WTC11 (cell line): ENCODE results near the gene ATPAF1. TPM values are rescaled to one million over a fixed set of nuclear protein-coding genes. Genes with fewer than 3 reads are reported as not detected.

Experiments used
- ATAC-seq: fragments of 200-7000 bp; cut with Tn5 transposase; 2 replicates; pipeline ENCODE4 v1.10.0; 2021; ENCODE audit warnings: mild to moderate bottlenecking, moderate library complexity
- CTCF ChIA-PET: fragments of 300-600 bp; sonication (Branson Sonifier 250); formaldehyde crosslinking; loops from one replicate; lab custom pipeline; 2021; ENCODE audit warnings: antibody characterized with exemption; lab: Charles Lee
- POLR2A ChIA-PET: fragments of 350-600 bp; sonication (Branson Sonifier 250); formaldehyde crosslinking; loops from one replicate; lab custom pipeline; 2021; ENCODE audit warnings: antibody characterized with exemption; lab: Charles Lee
- DNase-seq: peaks from one replicate; pipeline ENCODE4 v3.0.0; 2021; ENCODE audit warnings: low spot score
- H3K27ac Mint-ChIP-seq: 2 replicates; pipeline ENCODE4 v1.8.0; 2021; ENCODE audit warnings: mixed read lengths
- H3K27me3 Mint-ChIP-seq: 2 replicates; pipeline ENCODE4 v1.8.0; 2021; ENCODE audit warnings: low read depth, mild to moderate bottlenecking, moderate library complexity, mixed read lengths
- H3K36me3 Mint-ChIP-seq: 2 replicates; pipeline ENCODE4 v1.8.0; 2021; ENCODE audit warnings: mixed read lengths
- H3K4me1 Mint-ChIP-seq: 2 replicates; pipeline ENCODE4 v1.8.0; 2022; ENCODE audit warnings: mixed read lengths
- H3K4me3 Mint-ChIP-seq: 2 replicates; pipeline ENCODE4 v1.8.0; 2021; ENCODE audit warnings: mild to moderate bottlenecking, moderate library complexity, mixed read lengths
- H3K9me3 Mint-ChIP-seq: 2 replicates; pipeline ENCODE4 v1.8.0; 2021; ENCODE audit warnings: mixed read lengths
- CREM ChIP-seq: sonication (generic); formaldehyde crosslinking; IDR thresholded peaks from 2 replicates; pipeline ENCODE4 v1.8.1; 2022; ENCODE audit warnings: mild to moderate bottlenecking, missing genetic modification reagents, moderate library complexity
- GTF2I ChIP-seq: fragments of 250-450 bp; sonication (Bioruptor Pico); conservative IDR thresholded peaks from 2 replicates; pipeline ENCODE4 v1.4.0; 2021; ENCODE audit warnings: mild to moderate bottlenecking
- IRF2 ChIP-seq: sonication (generic); formaldehyde crosslinking; IDR thresholded peaks from 2 replicates; pipeline ENCODE4 v1.8.0; 2022; ENCODE audit warnings: low read depth, missing genetic modification reagents, borderline replicate concordance
- JAZF1 ChIP-seq: fragments of 250-450 bp; sonication (Bioruptor Pico); IDR thresholded peaks from 2 replicates; pipeline ENCODE4 v1.9.0; 2021; ENCODE audit warnings: moderate library complexity, mild to moderate bottlenecking, inconsistent platforms
- JUN ChIP-seq: sonication (generic); formaldehyde crosslinking; IDR thresholded peaks from 2 replicates; pipeline ENCODE4 v1.8.0; 2023; ENCODE audit warnings: mild to moderate bottlenecking, missing genetic modification reagents
- KAT7 ChIP-seq: sonication (generic); formaldehyde crosslinking; IDR thresholded peaks from 2 replicates; pipeline ENCODE4 v1.8.1; 2023; ENCODE audit warnings: missing genetic modification reagents, mild to moderate bottlenecking, borderline replicate concordance
- NFE2L1 ChIP-seq: sonication (generic); formaldehyde crosslinking; IDR thresholded peaks from 2 replicates; pipeline ENCODE4 v1.8.1; 2023; ENCODE audit warnings: missing genetic modification reagents
- PRRX2 ChIP-seq: fragments of 250-450 bp; sonication (Bioruptor Pico); IDR thresholded peaks from 2 replicates; pipeline ENCODE4 v1.8.0; 2021; ENCODE audit warnings: mild to moderate bottlenecking
- RELA ChIP-seq: sonication (generic); formaldehyde crosslinking; IDR thresholded peaks from 2 replicates; pipeline ENCODE4 v1.8.1; 2022; ENCODE audit warnings: missing genetic modification reagents, mild to moderate bottlenecking, borderline replicate concordance
- TEAD4 ChIP-seq: sonication (generic); formaldehyde crosslinking; IDR thresholded peaks from 2 replicates; pipeline ENCODE4 v1.8.0; 2022; ENCODE audit warnings: mild to moderate bottlenecking, missing genetic modification reagents
- ZNF138 ChIP-seq: sonication (generic); formaldehyde crosslinking; conservative IDR thresholded peaks from 2 replicates; pipeline ENCODE4 v1.8.1; 2022; ENCODE audit warnings: mild to moderate bottlenecking, moderate library complexity, missing genetic modification reagents
- ZNF232 ChIP-seq: sonication (generic); formaldehyde crosslinking; IDR thresholded peaks from 2 replicates; pipeline ENCODE4 v1.8.0; 2022; ENCODE audit warnings: mild to moderate bottlenecking, missing genetic modification reagents
- ZNF396 ChIP-seq: fragments of 250-450 bp; sonication (Bioruptor Pico); IDR thresholded peaks from 2 replicates; pipeline ENCODE4 v1.8.0; 2021; ENCODE audit warnings: mild to moderate bottlenecking, moderate library complexity, borderline replicate concordance
- ZNF416 ChIP-seq: fragments of 250-450 bp; sonication (Bioruptor Pico); IDR thresholded peaks from 2 replicates; pipeline ENCODE4 v1.9.0; 2021; ENCODE audit warnings: mild to moderate bottlenecking, inconsistent platforms
- ZNF423 ChIP-seq: fragments of 250-450 bp; sonication (Bioruptor Pico); IDR thresholded peaks from 2 replicates; pipeline ENCODE4 v2.1.2; 2022; ENCODE audit warnings: mild to moderate bottlenecking, moderate library complexity
- total RNA-seq: library from RNA; stranded (reverse); gene quantifications from 3 replicates; pipeline ENCODE4 v1.2.3, GENCODE V29; 2021
- TF ChIP-seq, protein P1 (sequence below): sonication (generic); formaldehyde crosslinking; IDR thresholded peaks from 2 replicates; pipeline ENCODE4 v1.8.1; 2023; ENCODE audit warnings: mild to moderate bottlenecking, missing genetic modification reagents
- TF ChIP-seq, protein P2 (sequence below): sonication (generic); formaldehyde crosslinking; IDR thresholded peaks from 2 replicates; pipeline ENCODE4 v1.8.0; 2022; ENCODE audit warnings: mild to moderate bottlenecking, missing genetic modification reagents
- TF ChIP-seq, protein P3 (sequence below): sonication (generic); formaldehyde crosslinking; IDR thresholded peaks from 2 replicates; pipeline ENCODE4 v1.8.0; 2023; ENCODE audit warnings: mild to moderate bottlenecking, missing genetic modification reagents
- TF ChIP-seq, protein P4 (sequence below): sonication (generic); formaldehyde crosslinking; conservative IDR thresholded peaks from 2 replicates; pipeline ENCODE4 v1.8.1; 2022; ENCODE audit warnings: mild to moderate bottlenecking, missing genetic modification reagents
- TF ChIP-seq, protein P5 (sequence below): fragments of 250-450 bp; sonication (Bioruptor Pico); conservative IDR thresholded peaks from 2 replicates; pipeline ENCODE4 v1.9.0; 2021; ENCODE audit warnings: mild to moderate bottlenecking
- TF ChIP-seq, protein P6 (sequence below): sonication (generic); formaldehyde crosslinking; conservative IDR thresholded peaks from 2 replicates; pipeline ENCODE4 v1.8.1; 2023; ENCODE audit warnings: mild to moderate bottlenecking, low read depth, missing genetic modification reagents, moderate library complexity
- TF ChIP-seq, protein P7 (sequence below): sonication (generic); formaldehyde crosslinking; IDR thresholded peaks from 2 replicates; pipeline ENCODE4 v1.8.1; 2022; ENCODE audit warnings: low read depth, missing genetic modification reagents, borderline replicate concordance
- TF ChIP-seq, protein P8 (sequence below): sonication (generic); formaldehyde crosslinking; IDR thresholded peaks from 2 replicates; pipeline ENCODE4 v1.8.1; 2023; ENCODE audit warnings: mild to moderate bottlenecking, missing genetic modification reagents, moderate library complexity

ATPAF1 gene
- total RNA-seq, 1 experiment from 2014 or later = 35.7 TPM

DNA sequence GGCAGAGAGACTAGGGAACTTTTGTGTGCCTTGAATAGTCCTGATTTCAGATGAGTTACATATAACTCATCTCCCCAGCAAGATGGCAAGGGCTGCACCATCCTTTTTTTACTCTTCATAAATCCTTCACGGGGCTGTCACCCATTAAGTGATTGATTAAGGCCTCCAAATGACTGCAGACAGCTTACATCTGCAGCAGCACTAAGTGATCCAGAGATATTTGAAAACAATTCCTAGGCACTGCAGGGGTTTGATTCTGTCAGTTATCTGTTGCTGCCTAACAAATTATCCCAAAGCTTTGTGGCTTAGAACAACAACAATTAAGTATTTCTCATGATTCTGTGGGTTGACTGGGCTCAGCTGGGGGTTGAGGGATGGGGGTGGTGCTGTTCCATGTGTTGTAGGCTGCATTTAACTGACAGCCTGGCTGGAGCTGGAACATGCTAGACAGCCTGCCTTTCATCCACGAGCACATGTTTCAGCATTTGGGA lies 22.8 kb upstream of the ATPAF1 start:
- TF ChIP-seq, protein P1, sequence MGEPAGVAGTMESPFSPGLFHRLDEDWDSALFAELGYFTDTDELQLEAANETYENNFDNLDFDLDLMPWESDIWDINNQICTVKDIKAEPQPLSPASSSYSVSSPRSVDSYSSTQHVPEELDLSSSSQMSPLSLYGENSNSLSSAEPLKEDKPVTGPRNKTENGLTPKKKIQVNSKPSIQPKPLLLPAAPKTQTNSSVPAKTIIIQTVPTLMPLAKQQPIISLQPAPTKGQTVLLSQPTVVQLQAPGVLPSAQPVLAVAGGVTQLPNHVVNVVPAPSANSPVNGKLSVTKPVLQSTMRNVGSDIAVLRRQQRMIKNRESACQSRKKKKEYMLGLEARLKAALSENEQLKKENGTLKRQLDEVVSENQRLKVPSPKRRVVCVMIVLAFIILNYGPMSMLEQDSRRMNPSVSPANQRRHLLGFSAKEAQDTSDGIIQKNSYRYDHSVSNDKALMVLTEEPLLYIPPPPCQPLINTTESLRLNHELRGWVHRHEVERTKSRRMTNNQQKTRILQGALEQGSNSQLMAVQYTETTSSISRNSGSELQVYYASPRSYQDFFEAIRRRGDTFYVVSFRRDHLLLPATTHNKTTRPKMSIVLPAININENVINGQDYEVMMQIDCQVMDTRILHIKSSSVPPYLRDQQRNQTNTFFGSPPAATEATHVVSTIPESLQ (CRISPR knock-in tag) = no peak
- no peak for TF ChIP-seq ZNF396 (CRISPR knock-in tag)
- TF ChIP-seq GTF2I (CRISPR knock-in tag) = no peak
- no peak for TF ChIP-seq RELA (CRISPR knock-in tag)
- TF ChIP-seq ZNF423 (CRISPR knock-in tag) = no peak
- no peak for TF ChIP-seq JAZF1 (CRISPR knock-in tag)
- TF ChIP-seq NFE2L1 = no peak
- TF ChIP-seq TEAD4 (CRISPR knock-in tag) = no peak
- TF ChIP-seq CREM (CRISPR knock-in tag) = no peak
- no peak for TF ChIP-seq ZNF138 (CRISPR knock-in tag)
- no peak for TF ChIP-seq PRRX2 (CRISPR knock-in tag)
- no peak for TF ChIP-seq ZNF416 (CRISPR knock-in tag)
- TF ChIP-seq, protein P2, sequence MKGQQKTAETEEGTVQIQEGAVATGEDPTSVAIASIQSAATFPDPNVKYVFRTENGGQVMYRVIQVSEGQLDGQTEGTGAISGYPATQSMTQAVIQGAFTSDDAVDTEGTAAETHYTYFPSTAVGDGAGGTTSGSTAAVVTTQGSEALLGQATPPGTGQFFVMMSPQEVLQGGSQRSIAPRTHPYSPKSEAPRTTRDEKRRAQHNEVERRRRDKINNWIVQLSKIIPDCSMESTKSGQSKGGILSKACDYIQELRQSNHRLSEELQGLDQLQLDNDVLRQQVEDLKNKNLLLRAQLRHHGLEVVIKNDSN = no peak
- no peak for TF ChIP-seq ZNF232 (CRISPR knock-in tag)
- no peak for TF ChIP-seq JUN (CRISPR knock-in tag)
- TF ChIP-seq, protein P3, sequence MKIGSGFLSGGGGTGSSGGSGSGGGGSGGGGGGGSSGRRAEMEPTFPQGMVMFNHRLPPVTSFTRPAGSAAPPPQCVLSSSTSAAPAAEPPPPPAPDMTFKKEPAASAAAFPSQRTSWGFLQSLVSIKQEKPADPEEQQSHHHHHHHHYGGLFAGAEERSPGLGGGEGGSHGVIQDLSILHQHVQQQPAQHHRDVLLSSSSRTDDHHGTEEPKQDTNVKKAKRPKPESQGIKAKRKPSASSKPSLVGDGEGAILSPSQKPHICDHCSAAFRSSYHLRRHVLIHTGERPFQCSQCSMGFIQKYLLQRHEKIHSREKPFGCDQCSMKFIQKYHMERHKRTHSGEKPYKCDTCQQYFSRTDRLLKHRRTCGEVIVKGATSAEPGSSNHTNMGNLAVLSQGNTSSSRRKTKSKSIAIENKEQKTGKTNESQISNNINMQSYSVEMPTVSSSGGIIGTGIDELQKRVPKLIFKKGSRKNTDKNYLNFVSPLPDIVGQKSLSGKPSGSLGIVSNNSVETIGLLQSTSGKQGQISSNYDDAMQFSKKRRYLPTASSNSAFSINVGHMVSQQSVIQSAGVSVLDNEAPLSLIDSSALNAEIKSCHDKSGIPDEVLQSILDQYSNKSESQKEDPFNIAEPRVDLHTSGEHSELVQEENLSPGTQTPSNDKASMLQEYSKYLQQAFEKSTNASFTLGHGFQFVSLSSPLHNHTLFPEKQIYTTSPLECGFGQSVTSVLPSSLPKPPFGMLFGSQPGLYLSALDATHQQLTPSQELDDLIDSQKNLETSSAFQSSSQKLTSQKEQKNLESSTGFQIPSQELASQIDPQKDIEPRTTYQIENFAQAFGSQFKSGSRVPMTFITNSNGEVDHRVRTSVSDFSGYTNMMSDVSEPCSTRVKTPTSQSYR (CRISPR knock-in tag) = no peak
- H3K4me1 Mint-ChIP-seq = no peaks in the 10 kb centered on the region
- no peak overlapping the region for H3K4me3 Mint-ChIP-seq
- ATAC-seq (no peak), DNase-seq (no peak)
- CTCF ChIA-PET = interaction anchor here (0.6 kb wide), 1 partner anchor 604 kb away, joined by 3 read pairs; no protein-coding TSS in a partner anchor
- H3K27me3 Mint-ChIP-seq = no peaks in the 10 kb centered on the region
- no peaks in the 10 kb centered on the region for H3K9me3 Mint-ChIP-seq
- no peak overlapping the region for H3K27ac Mint-ChIP-seq
- H3K36me3 Mint-ChIP-seq = peaks cover 70% of the 10 kb centered on the region
- POLR2A ChIA-PET = no interaction called here

DNA sequence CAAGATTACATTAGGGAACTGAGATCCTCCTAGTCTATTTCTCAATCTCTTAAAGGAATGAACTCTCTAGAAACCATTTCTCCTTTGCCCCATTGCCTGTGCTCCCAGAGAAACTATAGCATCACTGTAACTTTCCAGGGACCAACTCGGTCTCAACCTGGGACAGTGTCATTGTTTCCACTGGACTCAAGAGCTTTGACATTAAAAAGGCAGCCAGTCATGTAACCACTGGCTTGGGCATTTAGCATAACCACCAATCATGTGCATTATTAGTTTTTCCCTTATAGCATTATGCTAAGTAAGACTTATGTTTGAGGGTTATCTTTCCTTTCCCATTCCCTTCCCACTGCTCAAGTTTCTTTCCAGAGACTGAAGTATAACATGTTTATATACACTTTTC lies 21.7 kb upstream of the ATPAF1 start:
- Mint-ChIP-seq H3K27ac (no peak overlapping the region; the same call in 1 of the 2 replicates), H3K4me1 (no peaks in the 10 kb centered on the region), H3K36me3 (peaks cover 64% of the 10 kb centered on the region), H3K9me3 (no peaks in the 10 kb centered on the region), H3K4me3 (no peak overlapping the region), H3K27me3 (no peaks in the 10 kb centered on the region)
- POLR2A ChIA-PET = no interaction called here
- DNase-seq = no peak
- CTCF ChIA-PET = interaction anchor here (1.1 kb wide), 1 partner anchor 35 kb away, joined by 3 read pairs; no protein-coding TSS in a partner anchor
- ATAC-seq = no peak
- TF ChIP-seq, protein P4, sequence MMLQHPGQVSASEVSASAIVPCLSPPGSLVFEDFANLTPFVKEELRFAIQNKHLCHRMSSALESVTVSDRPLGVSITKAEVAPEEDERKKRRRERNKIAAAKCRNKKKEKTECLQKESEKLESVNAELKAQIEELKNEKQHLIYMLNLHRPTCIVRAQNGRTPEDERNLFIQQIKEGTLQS (CRISPR knock-in tag) = no peak
- TF ChIP-seq, protein P5, sequence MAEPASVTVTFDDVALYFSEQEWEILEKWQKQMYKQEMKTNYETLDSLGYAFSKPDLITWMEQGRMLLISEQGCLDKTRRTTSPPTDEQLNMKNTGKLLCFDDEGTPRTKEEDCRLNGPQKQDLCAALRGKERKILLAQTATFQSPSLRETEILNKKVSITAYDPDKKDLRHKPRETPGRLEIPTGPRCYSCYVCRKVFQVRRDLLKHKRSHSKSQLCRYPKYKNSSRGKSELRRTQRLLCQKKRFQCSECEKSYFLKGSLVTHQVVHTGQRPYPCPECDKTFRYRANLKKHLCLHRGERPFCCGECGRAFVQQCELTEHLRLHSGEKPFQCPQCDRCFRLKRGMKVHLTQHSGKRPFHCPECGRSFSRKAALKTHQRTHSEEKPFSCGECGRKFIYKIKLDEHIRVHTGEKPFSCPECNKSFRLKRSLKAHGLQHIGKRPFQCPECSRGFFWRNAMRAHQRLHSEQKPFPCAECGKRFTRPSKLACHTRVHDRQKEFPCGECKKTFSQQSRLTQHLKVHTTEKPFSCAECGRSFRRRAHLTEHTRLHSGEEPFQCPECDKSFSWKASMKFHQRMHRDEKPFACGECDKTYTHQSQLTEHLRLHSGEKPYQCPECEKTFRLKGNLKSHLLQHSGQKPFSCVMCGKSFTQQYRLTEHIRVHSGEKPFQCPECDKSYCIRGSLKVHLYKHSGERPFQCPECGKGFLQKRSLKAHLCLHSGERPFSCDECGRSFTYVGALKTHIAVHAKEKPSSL (CRISPR knock-in tag) = no peak
- TF ChIP-seq RELA (CRISPR knock-in tag) (no peak), IRF2 (CRISPR knock-in tag) (no peak), KAT7 (CRISPR knock-in tag) (no peak), NFE2L1 (no peak), JUN (CRISPR knock-in tag) (no peak)
- TF ChIP-seq, protein P6, sequence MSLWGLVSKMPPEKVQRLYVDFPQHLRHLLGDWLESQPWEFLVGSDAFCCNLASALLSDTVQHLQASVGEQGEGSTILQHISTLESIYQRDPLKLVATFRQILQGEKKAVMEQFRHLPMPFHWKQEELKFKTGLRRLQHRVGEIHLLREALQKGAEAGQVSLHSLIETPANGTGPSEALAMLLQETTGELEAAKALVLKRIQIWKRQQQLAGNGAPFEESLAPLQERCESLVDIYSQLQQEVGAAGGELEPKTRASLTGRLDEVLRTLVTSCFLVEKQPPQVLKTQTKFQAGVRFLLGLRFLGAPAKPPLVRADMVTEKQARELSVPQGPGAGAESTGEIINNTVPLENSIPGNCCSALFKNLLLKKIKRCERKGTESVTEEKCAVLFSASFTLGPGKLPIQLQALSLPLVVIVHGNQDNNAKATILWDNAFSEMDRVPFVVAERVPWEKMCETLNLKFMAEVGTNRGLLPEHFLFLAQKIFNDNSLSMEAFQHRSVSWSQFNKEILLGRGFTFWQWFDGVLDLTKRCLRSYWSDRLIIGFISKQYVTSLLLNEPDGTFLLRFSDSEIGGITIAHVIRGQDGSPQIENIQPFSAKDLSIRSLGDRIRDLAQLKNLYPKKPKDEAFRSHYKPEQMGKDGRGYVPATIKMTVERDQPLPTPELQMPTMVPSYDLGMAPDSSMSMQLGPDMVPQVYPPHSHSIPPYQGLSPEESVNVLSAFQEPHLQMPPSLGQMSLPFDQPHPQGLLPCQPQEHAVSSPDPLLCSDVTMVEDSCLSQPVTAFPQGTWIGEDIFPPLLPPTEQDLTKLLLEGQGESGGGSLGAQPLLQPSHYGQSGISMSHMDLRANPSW (CRISPR knock-in tag) = no peak
- TF ChIP-seq, protein P7, sequence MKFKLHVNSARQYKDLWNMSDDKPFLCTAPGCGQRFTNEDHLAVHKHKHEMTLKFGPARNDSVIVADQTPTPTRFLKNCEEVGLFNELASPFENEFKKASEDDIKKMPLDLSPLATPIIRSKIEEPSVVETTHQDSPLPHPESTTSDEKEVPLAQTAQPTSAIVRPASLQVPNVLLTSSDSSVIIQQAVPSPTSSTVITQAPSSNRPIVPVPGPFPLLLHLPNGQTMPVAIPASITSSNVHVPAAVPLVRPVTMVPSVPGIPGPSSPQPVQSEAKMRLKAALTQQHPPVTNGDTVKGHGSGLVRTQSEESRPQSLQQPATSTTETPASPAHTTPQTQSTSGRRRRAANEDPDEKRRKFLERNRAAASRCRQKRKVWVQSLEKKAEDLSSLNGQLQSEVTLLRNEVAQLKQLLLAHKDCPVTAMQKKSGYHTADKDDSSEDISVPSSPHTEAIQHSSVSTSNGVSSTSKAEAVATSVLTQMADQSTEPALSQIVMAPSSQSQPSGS (CRISPR knock-in tag) = no peak
- TF ChIP-seq, protein P8, sequence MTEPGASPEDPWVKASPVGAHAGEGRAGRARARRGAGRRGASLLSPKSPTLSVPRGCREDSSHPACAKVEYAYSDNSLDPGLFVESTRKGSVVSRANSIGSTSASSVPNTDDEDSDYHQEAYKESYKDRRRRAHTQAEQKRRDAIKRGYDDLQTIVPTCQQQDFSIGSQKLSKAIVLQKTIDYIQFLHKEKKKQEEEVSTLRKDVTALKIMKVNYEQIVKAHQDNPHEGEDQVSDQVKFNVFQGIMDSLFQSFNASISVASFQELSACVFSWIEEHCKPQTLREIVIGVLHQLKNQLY (CRISPR knock-in tag) = no peak
